ENCODE data around the gene CYP1A1. TPM values are rescaled to one million over a fixed set of nuclear protein-coding genes. Genes with fewer than 3 reads are reported as not detected.

Gene CYP1A1
- total RNA-seq, 1 experiment from 2014 or later, result 3.4 TPM

DNA sequence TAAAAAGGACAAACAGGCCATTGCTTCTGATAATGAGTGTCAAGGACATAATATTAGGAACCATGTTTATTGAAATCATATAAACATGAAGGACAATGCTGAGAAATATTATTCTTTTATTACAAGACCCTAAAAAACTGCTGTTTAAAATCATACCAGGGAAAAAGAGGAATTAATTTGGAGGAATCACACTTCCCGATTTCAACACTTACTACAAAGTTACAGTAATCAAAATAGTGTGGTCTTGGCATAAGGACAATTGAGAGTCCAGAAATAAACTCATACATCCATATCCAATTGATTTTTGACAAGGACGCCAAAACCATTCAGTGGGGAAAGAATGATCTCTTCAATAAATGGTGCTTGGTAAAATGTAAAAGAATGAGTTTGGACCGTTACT lies 13.0 kb downstream of the CYP1A1 start:
- TF ChIP-seq, protein P1, sequence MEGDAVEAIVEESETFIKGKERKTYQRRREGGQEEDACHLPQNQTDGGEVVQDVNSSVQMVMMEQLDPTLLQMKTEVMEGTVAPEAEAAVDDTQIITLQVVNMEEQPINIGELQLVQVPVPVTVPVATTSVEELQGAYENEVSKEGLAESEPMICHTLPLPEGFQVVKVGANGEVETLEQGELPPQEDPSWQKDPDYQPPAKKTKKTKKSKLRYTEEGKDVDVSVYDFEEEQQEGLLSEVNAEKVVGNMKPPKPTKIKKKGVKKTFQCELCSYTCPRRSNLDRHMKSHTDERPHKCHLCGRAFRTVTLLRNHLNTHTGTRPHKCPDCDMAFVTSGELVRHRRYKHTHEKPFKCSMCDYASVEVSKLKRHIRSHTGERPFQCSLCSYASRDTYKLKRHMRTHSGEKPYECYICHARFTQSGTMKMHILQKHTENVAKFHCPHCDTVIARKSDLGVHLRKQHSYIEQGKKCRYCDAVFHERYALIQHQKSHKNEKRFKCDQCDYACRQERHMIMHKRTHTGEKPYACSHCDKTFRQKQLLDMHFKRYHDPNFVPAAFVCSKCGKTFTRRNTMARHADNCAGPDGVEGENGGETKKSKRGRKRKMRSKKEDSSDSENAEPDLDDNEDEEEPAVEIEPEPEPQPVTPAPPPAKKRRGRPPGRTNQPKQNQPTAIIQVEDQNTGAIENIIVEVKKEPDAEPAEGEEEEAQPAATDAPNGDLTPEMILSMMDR (IDR thresholded peaks at IDR 0.05; ENCODE audit: unreplicated experiment), result no peak
- H3K36me3 Mint-ChIP-seq (ENCODE audit: insufficient read depth, unreplicated experiment), result no peaks in the 10 kb centered on the region
- peaks cover 21% of the 10 kb centered on the region for H3K27me3 Mint-ChIP-seq (ENCODE audit: unreplicated experiment)
- no peaks in the 10 kb centered on the region for H3K4me1 Mint-ChIP-seq (ENCODE audit: low read depth, unreplicated experiment)
- CTCF ChIA-PET, result interaction anchor here (0.6 to 1.2 kb wide), 2 partner anchors 39 to 57 kb away, joined by 5 to 6 read pairs; no protein-coding TSS in a partner anchor
- no peak overlapping the region for H3K27ac Mint-ChIP-seq (ENCODE audit: unreplicated experiment)
- no peak overlapping the region for H3K4me3 Mint-ChIP-seq (ENCODE audit: low read depth, unreplicated experiment)
- DNase-seq, result no peak
- intact Hi-C loops (cut with micrococcal nuclease; ENCODE audit: unreplicated experiment), result no loop called here
- no peaks in the 10 kb centered on the region for H3K9me3 Mint-ChIP-seq (ENCODE audit: low read depth, unreplicated experiment)
- BruUV-seq (replicated peaks), result no TSS peak

DNA sequence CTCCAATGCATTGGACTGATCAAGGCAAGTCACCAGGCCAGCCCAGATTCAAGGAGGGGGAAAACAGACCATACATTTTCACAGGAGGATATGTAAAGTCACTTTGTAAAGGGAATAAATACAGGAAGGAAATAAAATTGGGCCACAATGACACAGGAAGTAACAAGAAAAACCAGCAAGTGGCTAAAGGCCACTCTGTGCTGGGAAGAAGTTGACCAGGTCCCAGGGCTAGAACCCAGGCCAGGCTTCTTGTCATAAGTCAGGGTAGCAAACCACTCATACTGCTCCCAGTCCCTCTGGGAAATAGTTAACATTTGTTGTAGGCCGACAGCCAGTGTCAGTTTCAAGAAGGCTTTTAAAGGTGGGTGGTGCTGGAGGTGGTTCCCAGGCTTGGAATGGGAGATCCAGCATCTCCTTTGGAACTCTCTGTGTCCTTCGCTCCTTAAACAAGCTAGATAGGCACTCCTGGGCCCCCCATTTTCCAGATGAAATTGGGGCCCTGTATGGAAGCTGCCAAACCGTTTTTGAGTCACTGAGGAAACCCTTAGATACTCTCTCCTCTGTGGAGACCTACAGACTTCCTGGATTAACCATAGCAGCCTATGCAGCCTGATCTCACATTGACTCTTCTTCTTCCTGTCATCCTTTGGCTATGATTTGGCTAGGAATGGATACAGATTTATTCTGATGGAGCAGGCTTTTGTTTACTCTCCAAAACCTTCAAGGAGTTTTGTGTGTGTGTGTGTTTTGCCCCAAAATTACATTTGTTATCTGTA lies 14.8 kb downstream of the CYP1A1 start:
- CTCF ChIA-PET, result no interaction called here
- no peaks in the 10 kb centered on the region for H3K9me3 Mint-ChIP-seq (ENCODE audit: low read depth, unreplicated experiment)
- H3K27ac Mint-ChIP-seq (ENCODE audit: unreplicated experiment), result no peak overlapping the region
- intact Hi-C loops (cut with micrococcal nuclease; ENCODE audit: unreplicated experiment), result no loop called here
- H3K36me3 Mint-ChIP-seq (ENCODE audit: insufficient read depth, unreplicated experiment), result no peaks in the 10 kb centered on the region
- H3K27me3 Mint-ChIP-seq (ENCODE audit: unreplicated experiment), result peaks cover 39% of the 10 kb centered on the region
- H3K4me3 Mint-ChIP-seq (ENCODE audit: low read depth, unreplicated experiment), result no peak overlapping the region
- BruUV-seq (replicated peaks), result no TSS peak
- H3K4me1 Mint-ChIP-seq (ENCODE audit: low read depth, unreplicated experiment), result no peaks in the 10 kb centered on the region
- TF ChIP-seq, protein P1 (IDR thresholded peaks at IDR 0.05; ENCODE audit: unreplicated experiment), result no peak
- DNase-seq, result no peak

DNA sequence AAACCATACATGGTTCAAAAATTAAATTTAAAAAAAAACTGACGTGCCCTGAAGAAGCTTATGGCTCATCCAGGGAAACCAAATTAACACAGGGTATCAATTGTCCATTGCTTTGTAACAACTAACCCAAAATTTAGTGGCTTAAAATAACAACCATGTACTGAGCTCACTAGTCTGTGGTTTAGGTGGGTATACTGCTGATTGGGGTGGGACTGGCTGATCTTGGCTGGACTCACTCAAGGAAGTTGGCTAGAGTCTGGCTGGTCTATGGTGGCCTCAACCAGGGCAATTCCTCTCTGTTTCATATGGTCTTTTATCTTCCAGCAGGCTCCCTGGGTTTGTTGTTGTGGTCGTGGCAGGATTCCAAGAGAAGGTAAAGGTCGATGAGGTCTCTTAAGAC lies 15.4 kb downstream of the CYP1A1 start:
- no peak for DNase-seq
- H3K36me3 Mint-ChIP-seq (ENCODE audit: insufficient read depth, unreplicated experiment), result no peaks in the 10 kb centered on the region

DNA sequence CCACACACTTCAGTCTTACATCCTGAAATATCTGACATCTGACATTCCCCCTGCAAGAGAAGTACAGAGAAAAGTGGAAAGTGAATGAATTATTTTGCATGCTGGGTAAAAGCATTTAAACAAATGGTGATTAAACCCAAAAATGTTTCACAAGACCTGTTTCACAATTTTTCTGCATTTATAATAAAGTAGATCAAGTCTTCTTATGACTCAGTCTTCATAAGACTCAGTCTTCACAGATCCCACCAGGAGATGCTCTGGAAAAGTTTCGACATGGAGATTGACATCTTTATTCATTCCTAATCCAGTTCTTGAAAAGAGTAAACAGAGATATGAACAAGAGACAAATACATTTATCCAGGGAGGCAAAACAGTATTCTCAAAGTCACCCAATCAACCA lies 16.3 kb downstream of the CYP1A1 start:
- DNase-seq, result no peak
- TF ChIP-seq, protein P1 (IDR thresholded peaks at IDR 0.05; ENCODE audit: unreplicated experiment), result no peak
- intact Hi-C loops (cut with micrococcal nuclease; ENCODE audit: unreplicated experiment), result no loop called here
- no peaks in the 10 kb centered on the region for H3K4me1 Mint-ChIP-seq (ENCODE audit: low read depth, unreplicated experiment)
- H3K36me3 Mint-ChIP-seq (ENCODE audit: insufficient read depth, unreplicated experiment), result no peaks in the 10 kb centered on the region
- H3K4me3 Mint-ChIP-seq (ENCODE audit: low read depth, unreplicated experiment), result no peak overlapping the region
- H3K27me3 Mint-ChIP-seq (ENCODE audit: unreplicated experiment), result peaks cover 41% of the 10 kb centered on the region
- CTCF ChIA-PET, result interaction anchor here (0.6 kb wide), 1 partner anchor 181 kb away, joined by 4 read pairs; the partner anchor contains the start of gene MPI
- BruUV-seq (replicated peaks), result no TSS peak
- H3K27ac Mint-ChIP-seq (ENCODE audit: unreplicated experiment), result no peak overlapping the region
- H3K9me3 Mint-ChIP-seq (ENCODE audit: low read depth, unreplicated experiment), result no peaks in the 10 kb centered on the region

More for the DNA sequence above, 15.4 kb downstream of the CYP1A1 start:
- H3K4me3 Mint-ChIP-seq (ENCODE audit: low read depth, unreplicated experiment), result no peak overlapping the region
- no peak overlapping the region for H3K27ac Mint-ChIP-seq (ENCODE audit: unreplicated experiment)
- peaks cover 41% of the 10 kb centered on the region for H3K27me3 Mint-ChIP-seq (ENCODE audit: unreplicated experiment)
- no peaks in the 10 kb centered on the region for H3K4me1 Mint-ChIP-seq (ENCODE audit: low read depth, unreplicated experiment)
- CTCF ChIA-PET, result interaction anchor here (0.7 kb wide), 1 partner anchor 1748 kb away, joined by 6 read pairs; no protein-coding TSS in a partner anchor
- intact Hi-C loops (cut with micrococcal nuclease; ENCODE audit: unreplicated experiment), result no loop called here
- TF ChIP-seq, protein P1 (IDR thresholded peaks at IDR 0.05; ENCODE audit: unreplicated experiment), result no peak
- BruUV-seq (replicated peaks), result no TSS peak
- H3K9me3 Mint-ChIP-seq (ENCODE audit: low read depth, unreplicated experiment), result no peaks in the 10 kb centered on the region
